GM18519 (cell line): ENCODE data around the gene TRDMT1.
"Not testable (repeated sequence)": the region's sequence is repeated elsewhere in the genome, so short reads cannot be mapped to it uniquely, and the experiment has no call there.

Experiments
- ATAC-seq: cut with Tn5 transposase; IDR thresholded peaks from one replicate; pipeline ENCODE4 v1.9.1; 2021; ENCODE audit warnings: mild to moderate bottlenecking, moderate library complexity; ENCODE audit not compliant: unreplicated experiment, low FRiP score

TRDMT1 gene

GRCh38 chr10:17143055-17143690, 58.3 kb downstream of the TRDMT1 start:
- ATAC-seq: no peak

- ATAC-seq: no peak
Measured at GRCh38 chr10:17141504-17142229, 59.8 kb downstream of the TRDMT1 start.

- no peak for ATAC-seq
Measured at GRCh38 chr10:17140386-17140761, 61.1 kb downstream of the TRDMT1 start.

DNA sequence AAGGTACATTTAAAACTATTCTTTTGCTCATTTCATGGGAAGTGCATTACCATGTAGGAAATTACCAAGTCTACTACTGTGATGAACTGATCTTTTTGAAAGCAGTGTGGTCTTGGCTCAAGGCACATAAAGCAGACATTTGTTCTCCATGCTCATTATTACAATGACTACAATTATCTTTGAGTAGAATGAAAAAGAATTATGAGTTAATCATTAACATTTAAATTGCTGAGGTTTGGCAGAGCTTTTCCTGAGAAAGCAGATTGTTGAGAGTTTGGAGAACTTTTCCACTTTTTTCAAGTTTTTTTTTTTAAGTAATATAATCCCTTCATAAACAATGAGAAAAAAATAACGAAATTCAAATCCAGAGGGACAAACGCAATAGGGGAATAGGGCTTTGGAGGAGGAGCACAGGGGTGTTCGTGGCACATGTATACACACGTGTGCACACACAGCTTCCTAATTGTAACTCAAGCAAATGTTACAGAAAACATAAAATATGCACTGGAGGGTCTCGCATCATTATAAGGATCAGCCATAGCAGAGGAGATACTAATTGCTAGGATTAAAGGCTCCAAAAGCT, 62.9 kb downstream of the TRDMT1 start:
- no peak for ATAC-seq

GRCh38 chr10:17134737-17135260, 66.7 kb downstream of the TRDMT1 start:
- ATAC-seq: no peak

- ATAC-seq: no peak
Measured at GRCh38 chr10:17134282-17134681, 67.2 kb downstream of the TRDMT1 start.

GRCh38 chr10:17129741-17130140, 71.7 kb downstream of the TRDMT1 start, which contains the start of gene CUBN:
Gene CUBN (minus strand): TSS chr10:17129811. CDS start chr10:17129765, 46 bp downstream.
- no peak for ATAC-seq

- no peak for ATAC-seq
Measured at GRCh38 chr10:17128261-17128660, 73.2 kb downstream of the TRDMT1 start.

DNA sequence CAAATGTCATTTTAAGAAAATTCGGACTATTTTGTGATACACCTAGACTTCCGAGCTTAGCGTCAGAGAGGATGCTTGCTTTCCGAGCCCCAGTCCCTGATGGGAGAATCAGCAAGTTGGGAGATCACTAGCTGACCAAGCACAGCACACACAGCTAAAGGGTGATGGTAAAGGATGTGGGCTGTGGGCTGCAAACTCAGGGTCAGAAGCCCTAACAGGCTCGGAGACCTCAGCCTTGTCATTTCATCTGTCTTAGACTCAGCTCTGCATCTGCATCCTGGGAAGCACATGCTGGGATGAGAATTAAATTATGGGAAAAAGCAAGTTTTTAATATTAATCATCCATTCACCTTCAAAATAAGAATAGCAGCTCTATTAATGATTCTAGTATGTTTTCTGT, 75.1 kb downstream of the TRDMT1 start:
- ATAC-seq: no peak

- ATAC-seq: no peak
Measured at GRCh38 chr10:17125206-17125893, 76.1 kb downstream of the TRDMT1 start.

GRCh38 chr10:17123961-17124360, 77.5 kb downstream of the TRDMT1 start:
- ATAC-seq: no peak

DNA sequence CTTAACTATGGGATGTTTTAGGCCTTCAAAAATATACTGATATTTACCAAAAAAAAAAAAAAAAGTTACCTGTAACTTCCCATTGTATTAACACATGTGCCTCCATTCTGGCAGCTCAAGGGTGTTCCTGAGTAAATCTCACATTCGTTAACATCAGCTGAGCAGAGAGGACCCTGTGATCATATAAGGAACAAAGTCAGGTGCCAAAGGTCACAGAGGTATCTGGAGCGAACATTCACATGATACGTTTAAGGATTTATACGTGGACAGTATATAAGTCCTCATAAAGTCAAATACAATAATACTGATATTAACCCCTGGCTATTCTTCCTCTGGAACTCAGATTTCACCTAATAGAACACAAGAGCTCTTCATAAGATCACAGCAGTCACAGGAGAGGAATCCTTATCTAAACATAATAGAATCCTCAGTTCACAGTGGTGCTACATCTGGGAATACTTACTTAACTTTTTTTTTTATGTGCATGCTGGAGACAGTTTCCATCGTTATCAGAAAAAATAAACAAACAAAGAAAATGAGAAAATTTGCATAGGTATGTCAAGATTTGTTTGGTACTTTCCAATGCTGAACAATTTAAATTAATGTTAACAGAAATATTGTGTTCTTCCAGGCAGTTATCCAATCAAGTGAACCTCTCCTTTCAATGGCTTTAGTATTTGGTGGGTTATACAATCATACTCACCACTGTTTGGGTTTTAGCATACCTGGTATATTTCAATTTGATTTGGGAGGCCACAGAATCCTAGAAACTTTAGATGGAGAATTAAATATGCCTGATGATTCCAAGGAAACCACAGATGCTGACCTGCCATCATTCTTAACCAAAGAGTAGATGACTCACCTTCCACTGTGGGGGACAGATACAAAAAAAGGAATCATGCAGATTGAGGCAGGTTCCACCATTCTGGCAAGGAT, 78.5 kb downstream of the TRDMT1 start:
- no peak for ATAC-seq

DNA sequence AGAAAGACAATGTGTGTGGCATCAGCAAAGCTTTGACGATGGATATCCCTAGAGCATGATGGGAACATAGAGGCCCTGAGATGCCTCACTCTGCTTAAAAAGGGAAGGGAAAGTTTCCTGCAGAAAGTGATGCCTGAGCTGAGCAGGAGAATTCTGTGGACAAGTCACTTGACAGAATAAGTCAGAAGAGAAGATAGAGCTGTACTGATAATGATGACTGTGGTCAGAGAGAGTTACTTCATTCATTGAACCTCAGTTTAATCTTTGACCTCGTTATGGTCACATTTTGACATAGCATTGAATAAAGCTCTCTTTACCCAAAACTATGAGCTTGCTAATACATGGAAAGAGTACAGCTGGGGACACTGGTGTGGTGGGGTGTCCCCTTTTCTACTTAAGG, 79.4 kb downstream of the TRDMT1 start:
- no peak for ATAC-seq

DNA sequence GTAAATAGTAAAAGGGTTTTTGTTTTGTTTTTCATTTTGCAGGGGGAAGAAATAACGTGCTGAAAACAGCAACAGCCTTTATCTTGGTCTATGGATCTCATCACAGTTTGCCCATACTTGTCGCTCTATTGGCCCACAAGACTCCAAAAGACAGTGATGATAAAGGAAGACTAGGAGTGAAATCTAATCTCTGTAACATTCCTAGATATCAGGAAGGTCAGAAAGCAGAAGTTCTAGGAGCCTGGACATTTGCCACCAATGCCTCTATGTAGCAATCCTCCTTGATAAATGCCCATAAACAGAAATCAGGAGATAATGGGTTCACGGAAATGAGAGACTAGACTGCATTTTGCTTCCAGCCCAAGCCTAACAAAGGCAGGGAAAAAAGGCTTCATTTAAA, 80.8 kb downstream of the TRDMT1 start:
- ATAC-seq: no peak

DNA sequence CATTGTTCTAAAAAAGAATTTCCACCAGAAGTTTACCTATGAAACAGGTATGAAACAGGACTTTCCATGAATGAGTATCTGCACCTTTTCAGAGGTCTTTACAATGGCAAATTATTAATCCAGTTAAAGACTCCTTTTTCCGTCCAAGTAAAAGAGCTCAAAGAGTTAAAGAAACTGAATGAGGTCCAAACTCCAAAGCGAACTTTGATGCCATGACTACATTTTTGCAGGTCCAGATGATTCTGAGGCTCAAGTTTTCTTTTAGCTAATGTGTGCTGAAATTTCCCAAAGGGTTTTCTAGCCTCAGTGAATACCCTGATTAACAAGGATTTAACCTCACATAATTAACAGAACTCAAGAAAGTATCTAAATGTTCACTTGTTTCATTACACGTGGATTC, 81.6 kb downstream of the TRDMT1 start:
- no peak for ATAC-seq

DNA sequence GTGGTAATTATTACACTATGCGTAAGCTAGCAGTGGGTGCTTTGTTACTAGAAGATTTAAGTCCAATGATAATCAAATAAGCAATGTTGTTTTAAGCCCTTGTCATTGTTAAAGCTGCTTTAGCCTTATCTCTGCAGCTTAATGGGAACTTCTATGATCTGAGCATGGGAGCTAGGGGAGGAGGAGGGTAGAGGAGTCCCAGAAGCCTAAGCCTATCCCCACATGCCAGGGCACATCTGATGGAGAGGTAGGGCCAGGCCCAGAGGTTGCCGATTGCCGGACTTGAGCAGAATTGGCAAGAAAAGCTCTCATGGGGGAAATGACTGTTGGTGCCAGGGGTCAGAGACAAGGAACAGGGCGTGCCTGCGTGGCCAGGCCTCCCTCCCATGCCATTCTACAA, 85.3 kb downstream of the TRDMT1 start:
- no peak for ATAC-seq

DNA sequence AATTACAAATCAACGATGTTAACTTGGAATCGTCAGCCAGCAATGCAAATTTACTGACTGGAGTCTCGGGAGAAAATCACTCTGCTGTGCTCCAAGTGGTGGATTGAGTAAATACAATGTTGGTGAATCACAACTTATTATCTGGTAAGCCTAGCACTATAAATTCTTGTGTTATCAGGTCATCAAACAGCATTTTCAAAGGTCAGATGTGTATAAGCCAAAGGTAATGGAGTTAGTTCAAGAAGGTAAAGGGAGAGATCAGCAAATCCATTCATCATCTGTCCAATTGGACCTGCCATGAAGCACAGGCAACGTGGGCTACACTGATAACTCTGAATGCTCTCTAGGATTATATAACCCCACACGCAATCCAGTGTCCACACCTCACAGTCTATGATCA, 85.8 kb downstream of the TRDMT1 start:
- ATAC-seq: no peak

DNA sequence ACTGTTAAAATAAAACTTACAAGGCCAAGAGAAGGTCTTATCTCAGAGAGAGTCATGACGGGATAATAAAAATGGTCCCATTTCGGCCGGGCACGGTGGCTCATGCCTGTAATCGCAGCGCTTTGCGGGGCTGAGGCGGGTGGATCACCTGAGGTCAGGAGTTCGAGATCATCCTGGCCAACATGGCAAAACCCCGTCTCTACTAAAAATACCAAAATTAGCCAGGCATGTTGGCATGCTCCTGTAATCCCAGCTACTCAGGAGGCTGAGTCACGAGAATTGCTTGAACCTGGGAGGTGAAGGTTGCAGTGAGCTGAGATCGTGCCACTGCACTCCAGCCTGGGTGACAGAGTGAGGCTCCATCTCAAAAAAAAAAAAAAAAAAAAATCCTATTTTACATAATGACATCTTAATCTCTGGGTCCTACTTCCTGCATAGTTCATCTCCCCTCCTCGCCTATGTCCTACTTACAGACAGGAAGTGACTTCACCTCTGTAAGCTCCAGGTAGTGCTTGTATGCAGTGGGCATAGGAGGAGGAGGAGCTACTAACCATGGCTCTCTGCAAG, 86.5 kb downstream of the TRDMT1 start:
- not testable (repeated sequence) for ATAC-seq

- ATAC-seq: no peak
Measured at GRCh38 chr10:17113889-17114540, 87.5 kb downstream of the TRDMT1 start.
